Measurements from ENCODE around the gene C1QTNF3.

GRCh38 chr5:34041247-34041972 is 1.6 kb downstream of the C1QTNF3 start:
- TF ChIP-seq POLR2A (IDR thresholded peaks at IDR 0.05) (no peak), POLR2AphosphoS5 (IDR thresholded peaks at IDR 0.05) (no peak)
- TF ChIP-seq, protein P1, sequence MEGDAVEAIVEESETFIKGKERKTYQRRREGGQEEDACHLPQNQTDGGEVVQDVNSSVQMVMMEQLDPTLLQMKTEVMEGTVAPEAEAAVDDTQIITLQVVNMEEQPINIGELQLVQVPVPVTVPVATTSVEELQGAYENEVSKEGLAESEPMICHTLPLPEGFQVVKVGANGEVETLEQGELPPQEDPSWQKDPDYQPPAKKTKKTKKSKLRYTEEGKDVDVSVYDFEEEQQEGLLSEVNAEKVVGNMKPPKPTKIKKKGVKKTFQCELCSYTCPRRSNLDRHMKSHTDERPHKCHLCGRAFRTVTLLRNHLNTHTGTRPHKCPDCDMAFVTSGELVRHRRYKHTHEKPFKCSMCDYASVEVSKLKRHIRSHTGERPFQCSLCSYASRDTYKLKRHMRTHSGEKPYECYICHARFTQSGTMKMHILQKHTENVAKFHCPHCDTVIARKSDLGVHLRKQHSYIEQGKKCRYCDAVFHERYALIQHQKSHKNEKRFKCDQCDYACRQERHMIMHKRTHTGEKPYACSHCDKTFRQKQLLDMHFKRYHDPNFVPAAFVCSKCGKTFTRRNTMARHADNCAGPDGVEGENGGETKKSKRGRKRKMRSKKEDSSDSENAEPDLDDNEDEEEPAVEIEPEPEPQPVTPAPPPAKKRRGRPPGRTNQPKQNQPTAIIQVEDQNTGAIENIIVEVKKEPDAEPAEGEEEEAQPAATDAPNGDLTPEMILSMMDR (IDR thresholded peaks at IDR 0.05), result no peak
